ENCODE results near the gene RBP7.

RBP7 gene

DNA sequence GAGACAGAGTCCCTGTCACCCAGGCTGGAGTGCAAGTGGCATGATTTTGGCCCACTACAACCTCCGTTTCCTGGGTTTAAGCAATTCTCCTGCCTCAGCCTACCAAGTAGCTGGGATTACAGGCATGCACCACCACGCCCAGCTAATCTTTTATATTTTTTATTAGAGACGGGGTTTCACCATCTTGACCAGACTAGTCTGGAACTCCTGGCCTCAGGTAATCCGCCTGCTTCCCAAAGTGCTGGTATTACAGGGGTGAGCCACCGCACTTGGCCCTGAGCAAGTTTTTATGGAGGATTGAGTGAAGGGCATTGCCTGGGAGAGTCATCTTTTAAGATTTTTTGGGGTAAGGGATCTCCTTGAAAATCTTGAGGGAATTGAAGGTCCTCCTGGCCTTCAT is 64.2 kb downstream of the RBP7 start:
- no peak for TF ChIP-seq CTCF (IDR thresholded peaks at IDR 0.05; ENCODE audit: extremely low read depth, missing control alignments)
- DNase-seq (ENCODE audit: low spot score), result no peak

- no peak for TF ChIP-seq CTCF (IDR thresholded peaks at IDR 0.05; ENCODE audit: extremely low read depth, missing control alignments)
- DNase-seq (ENCODE audit: low spot score), result no peak
These were observed 66.8 kb downstream of the RBP7 start for GRCh38 chr1:10063878-10064277.

GRCh38 chr1:10064416-10065343 is 67.7 kb downstream of the RBP7 start:
- DNase-seq (ENCODE audit: low spot score), result no peak
- TF ChIP-seq CTCF (IDR thresholded peaks at IDR 0.05; ENCODE audit: extremely low read depth, missing control alignments), result no peak

GRCh38 chr1:10065344-10065685 is 68.3 kb downstream of the RBP7 start:
- DNase-seq (ENCODE audit: low spot score), result no peak
- TF ChIP-seq CTCF (IDR thresholded peaks at IDR 0.05; ENCODE audit: extremely low read depth, missing control alignments), result no peak

Measured in GM20000 (cell line).